Umbilical cord (tissue), 2 donors: ENCODE results near the gene ZNF408. TPM values are rescaled to one million over a fixed set of nuclear protein-coding genes. Genes with fewer than 3 reads are reported as not detected.
"Not testable (repeated sequence)": the region's sequence is repeated elsewhere in the genome, so short reads cannot be mapped to it uniquely, and the experiment has no call there.

Experiments used
- DNase-seq: peaks from one replicate; pipeline ENCODE4 v3.0.0-alpha.2; 2015; ENCODE audit warnings: low spot score
- total RNA-seq: library from RNA; depleted of rRNA; stranded (reverse); fragments of >200 nt; gene quantifications from one replicate; pipeline ENCODE4 v1.2.3, GENCODE V29; 2014; ENCODE audit warnings: low replicate concordance; ENCODE audit not compliant: insufficient read depth

Gene ZNF408
- total RNA-seq, 1 donor from 2014 or later = 4.1 TPM

DNA sequence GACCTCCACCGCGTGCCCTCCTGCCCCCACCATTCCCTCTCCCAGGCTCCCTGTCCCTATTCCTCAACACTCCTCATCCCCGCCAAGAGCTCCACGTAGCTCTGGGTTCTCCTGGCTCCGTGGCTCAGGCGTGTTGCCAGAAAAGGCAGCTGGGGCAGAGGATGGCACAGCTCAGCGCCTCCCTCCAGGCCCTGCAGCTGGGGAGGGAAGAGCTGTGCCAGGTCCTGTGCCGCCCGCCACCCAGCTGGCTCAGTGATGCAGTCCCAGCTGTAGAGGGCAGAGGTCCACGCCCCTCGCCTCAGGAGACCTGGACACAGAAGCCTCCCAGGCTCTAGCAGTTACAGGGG, 4.6 kb upstream of the ZNF408 start:
- no peak for DNase-seq

DNA sequence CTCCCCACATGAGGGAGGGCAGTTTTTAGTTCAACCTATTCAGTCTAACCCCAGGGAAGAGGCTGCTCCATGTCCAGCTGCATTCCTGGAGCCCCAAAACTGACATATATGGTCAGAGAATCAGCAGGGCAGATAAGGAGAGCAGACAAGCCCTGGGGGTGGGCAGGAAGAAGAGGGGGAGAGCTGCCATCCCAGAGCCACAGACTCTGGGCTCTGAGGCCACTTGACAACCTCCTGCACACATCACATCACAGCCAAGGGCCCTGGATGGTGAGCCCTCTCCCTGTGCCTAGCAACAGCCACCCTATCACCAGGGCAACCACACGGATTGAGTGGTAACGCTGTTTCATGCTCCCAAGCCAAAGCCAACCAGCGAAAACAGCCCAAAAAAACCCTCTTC, 3.5 kb upstream of the ZNF408 start:
- peak; percentile 77 for DNase-seq

DNA sequence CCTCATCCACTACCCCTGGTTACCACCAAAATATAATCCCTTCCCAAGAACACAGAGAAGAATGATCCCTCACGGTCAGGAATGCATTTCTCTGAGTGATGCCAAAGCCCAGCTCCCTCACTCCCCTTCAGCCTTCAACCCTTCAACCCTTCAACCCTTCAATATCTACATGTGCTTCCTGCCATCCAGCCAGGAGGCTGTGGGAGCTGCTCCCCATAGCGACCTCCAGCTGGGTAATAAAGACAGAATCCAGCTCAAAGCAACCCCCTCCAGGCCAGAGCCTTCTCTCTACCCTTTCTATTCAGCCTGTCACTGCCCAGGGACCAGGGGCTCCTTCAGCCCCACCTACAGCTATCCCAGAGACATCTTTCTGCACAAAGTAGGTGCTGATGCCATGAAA, 3.1 kb upstream of the ZNF408 start:
- DNase-seq = no peak

DNA sequence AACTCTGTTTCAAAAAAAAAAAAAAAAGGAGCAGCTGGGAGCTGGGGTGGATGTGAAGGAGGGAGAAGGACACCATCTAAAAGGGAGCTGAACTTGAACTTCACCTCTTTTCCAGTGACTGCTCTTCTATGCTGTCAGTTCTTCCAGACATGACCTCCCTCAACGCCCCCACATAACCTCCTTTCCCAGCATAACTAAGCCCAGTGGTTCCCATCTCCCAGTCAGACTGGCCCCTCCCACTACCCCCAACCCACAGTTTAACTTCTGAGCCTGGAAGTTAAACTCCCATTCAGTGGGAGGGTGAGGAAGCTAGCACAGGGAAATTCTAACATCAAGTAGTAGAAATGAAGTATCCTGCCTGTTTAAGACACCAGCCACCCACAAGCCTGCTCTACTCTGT, 2.2 kb upstream of the ZNF408 start:
- no peak for DNase-seq

DNA sequence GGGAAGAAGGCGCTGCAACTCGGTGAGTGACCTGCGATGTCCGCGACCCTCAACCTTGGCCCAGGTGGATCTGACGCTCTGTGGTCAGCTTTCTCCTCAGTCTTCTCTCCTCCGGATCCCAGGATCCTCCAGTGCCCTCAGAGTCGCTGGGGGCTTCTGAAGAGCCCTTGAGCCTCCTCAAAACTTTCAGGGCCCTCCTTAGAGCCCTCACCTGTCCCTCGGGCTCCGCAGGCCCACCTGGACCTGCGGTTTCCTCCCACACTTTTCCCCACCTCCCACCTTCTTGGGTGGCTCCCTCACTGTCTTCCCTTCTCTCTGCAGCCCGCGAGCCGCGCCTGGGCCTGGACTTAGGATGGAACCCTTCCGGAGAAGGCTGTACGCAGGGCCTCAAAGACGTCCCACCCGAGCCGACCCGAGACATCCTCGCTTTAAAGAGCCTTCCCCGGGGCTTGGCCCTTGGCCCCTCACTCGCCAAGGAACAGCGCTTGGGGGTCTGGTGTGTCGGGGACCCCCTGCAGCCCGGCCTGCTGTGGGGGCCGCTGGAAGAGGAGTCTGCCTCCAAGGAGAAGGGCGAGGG, 335 bp downstream of the ZNF408 start:
- no peak for DNase-seq

DNA sequence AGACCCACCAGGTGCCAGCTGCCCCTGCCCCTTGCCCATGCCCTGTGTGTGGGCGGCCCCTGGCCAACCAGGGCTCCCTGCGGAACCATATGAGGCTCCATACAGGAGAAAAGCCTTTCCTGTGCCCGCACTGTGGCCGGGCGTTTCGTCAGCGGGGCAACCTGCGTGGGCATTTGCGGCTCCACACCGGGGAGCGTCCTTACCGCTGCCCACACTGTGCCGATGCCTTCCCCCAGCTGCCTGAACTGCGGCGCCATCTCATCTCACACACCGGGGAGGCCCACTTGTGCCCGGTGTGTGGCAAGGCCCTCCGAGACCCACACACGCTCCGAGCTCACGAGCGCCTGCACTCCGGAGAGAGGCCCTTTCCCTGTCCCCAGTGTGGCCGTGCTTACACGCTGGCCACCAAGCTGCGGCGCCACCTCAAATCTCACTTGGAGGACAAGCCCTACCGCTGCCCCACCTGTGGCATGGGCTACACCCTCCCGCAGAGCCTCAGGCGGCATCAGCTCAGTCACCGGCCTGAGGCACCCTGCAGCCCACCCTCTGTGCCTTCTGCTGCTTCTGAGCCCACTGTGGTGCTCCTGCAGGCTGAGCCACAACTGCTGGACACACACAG, 4.3 kb downstream of the ZNF408 start:
- DNase-seq = no peak

DNA sequence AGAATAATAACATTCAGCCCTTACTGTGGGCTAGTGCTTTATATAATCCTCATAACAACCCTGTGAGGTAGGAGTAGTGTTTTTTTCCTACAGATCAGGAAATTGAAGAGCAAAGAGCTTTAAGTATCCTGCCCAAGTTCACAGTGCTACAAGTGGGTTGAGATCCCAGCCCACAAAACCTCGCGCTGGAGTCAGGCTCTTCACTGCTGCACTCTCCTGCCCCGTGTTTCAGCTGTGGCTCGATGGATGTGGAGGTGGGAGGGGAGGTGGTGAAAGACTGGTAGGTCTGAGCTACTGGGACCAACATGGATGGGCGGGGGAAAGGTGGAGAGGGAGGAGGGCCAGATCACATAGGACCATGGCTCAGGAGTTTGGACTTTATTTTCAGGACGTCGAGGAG, 6.1 kb downstream of the ZNF408 start:
- no peak for DNase-seq

DNA sequence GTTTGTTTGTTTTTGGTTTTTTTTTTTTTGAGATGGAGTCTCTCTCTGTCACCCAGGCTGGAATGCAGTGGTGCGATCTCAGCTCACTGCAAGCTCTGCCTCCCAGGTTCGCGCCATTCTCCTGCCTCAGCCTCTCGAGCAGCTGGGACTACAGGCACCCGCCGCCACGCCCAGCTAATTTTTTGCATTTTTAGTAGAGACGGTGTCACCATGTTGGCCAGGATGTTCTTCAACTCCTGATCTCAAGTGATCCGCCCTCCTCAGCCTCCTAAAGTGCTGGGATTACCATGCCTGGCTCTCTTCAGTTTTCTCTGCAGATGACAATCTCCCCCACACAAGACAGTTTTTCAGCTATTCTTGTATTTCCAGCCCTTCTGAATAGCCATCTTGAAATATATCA, 8.5 kb downstream of the ZNF408 start:
- DNase-seq = not testable (repeated sequence)

DNA sequence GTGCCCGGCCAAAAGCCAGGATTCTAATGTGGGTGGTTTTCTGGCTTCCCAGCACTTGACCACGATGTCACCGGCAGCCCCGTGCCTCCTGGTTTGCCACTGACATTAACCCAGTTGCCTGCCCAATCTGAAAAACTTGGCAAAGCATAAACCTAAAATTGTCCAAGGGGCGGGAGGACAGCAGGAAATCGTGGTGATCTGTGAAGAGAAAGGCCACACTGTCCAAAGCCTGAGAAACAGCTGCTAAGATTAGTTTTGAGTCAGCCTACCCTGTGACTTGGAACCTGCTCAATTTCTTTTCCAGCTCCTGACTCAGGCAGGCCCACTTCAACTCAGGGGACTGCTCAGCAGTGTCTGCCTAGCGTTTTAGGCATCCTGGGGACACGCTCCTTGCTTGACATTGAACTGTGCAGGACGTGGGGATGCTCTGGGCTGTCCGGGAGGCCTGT, 10.0 kb downstream of the ZNF408 start:
- peak; percentile 83 for DNase-seq

DNA sequence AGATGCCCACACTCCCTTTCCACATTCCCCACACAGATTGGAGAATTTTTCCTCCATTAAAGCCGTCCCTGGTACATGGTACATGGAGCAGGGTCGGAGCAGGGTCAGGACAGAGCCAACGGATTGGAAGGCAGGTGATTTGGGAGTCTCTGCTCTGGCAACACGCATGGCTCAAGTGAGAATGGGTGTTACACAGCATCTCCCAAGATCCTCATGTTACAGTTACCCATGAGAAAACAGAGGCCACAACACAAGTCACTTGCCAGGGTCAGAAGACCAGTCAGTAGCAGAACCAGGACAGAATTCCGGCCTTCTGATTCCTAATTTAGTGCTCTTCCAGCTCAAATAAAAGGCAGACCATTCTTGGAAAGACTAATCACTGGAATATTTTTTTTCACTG, 10.5 kb downstream of the ZNF408 start:
- no peak for DNase-seq

DNA sequence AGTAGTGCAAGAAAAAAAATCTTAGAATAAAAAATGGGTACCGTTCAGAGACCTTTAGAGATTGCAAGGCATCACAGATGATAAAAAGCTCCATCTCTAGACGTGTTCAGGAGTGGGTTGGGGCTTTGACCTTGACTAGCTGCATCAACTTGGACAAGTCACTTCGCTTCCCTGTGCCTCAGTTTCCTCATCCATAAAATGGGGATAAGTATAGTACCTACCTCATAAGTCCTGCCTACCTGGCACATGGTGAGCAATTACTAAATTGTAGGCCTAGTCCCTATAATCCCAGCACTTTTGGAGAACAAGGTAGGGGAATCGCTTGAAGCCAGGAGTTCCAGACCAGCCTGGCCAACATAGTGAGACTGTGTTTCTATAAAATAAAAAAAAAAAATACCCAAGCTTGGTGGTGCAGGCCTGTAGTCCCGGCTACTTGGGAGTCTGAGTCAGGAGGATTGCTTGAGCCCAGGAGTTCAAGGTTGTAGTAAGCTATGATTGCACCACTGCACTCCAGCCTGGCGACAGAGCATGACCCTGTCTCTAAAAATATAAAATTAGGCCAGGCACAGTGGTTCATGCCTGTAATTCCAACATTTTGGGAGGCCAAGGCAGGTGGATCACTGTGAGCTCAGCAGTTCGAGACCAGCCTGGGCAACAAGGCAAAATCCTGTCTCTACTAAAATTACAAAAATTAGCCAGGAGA, 12.2 kb downstream of the ZNF408 start:
- no peak for DNase-seq

DNA sequence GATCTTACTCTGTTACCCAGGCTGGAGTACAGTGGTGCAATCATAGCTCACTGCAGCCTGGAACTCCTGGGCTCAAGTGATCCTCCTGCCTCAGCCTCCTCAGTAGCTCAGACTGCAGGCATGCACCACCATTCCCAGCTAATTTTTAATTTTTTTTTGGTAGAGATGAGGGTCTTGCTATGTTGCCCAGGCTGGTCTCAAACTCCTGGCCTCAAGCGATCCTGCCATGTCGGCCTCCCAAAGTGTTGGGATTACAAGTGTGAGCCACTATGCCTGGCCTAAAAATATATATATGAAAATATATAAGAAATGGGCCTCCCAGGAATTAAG, 17.0 kb downstream of the ZNF408 start:
- not testable (repeated sequence) for DNase-seq

DNA sequence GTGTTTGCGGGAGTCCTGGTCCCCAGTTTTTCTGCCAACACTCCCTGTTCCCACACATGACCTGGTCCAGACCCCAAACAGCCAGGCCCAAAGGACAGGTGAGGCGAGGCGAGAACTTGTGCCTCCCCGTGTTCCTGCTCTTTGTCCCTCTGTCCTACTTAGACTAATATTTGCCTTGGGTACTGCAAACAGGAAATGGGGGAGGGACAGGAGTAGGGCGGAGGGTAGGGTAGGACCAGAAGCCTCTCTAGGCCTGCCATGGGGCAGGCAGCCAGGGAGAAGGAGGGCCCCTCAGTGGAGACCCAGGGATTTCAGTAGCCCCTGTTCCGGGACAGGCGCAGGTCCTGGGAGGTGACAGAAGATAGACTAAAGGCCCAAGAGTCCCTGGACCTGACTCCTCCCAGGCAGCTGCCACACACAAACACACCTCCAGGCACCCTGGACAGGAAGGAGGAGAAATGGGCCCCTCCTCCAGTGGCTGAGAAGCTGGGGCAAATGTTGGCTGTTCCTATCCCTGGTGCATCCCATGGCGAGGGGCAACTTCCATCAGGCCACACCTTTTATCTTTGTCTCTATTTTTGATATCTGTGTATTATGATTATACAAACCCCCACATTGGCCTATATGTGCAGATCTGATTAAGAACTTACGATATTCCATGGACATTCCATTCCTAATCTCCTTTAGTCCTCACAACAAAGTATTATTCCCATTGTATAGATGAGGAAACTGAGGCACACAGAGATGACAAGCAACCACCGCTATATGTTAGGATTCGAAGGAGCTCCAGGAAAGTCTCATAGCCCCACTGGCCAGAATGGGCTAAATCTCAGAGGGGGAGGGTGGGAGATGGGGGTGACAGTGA, 17.6 kb downstream of the ZNF408 start:
- no peak for DNase-seq

DNA sequence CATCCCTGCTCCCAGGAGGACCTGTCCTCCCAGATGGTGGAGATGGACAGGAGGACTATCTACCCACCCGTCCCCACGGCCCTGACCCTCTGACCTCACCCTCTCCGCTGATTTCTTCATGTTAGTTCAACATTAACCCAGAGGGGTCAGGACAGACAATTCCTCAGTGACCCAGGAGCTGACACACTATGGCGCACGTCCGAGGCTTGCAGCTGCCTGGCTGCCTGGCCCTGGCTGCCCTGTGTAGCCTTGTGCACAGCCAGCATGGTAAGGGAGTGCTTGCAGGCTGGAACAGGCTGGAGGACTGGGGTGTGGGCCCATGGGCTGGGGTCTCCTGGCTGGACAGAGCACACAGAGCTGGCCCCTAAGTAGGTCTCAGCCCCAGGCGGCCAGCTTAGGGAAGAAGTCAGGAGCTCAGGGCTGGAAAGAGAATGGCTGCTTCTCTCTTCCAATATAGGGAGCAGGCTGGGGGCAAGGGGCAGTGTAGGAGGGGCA, 18.3 kb downstream of the ZNF408 start, which contains the start of gene F2:
Gene F2, plus strand, starts transcription at position 166 of the 495 bp plus-strand sequence. Its CDS starts 23 bp downstream, at position 189.
- DNase-seq = no peak

DNA sequence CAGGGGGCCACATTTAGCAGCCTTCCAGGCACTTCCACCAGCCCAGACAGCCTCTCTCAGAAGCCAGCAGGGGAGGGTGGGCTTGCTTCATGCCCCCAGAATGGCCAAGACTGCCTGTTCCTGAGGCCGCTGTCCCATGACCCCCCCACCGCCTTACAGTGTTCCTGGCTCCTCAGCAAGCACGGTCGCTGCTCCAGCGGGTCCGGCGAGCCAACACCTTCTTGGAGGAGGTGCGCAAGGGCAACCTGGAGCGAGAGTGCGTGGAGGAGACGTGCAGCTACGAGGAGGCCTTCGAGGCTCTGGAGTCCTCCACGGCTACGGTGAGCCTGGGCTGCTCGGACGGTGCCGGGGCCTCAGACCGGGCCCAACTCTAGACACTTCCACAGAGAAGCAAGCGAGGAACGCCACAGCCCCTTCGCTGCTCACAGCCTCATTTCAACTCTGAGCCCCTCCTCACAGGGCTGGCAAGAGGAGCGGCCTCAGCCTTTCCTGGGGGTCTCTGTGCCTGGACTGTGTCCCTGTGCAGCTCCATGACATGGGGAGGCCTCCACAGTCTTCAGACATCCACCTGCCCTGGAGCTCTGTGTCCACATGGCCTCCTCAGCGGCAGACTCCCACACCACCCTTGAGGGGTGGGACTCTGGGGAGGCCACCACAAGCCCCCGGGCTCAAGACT, 18.9 kb downstream of the ZNF408 start:
- DNase-seq = no peak

DNA sequence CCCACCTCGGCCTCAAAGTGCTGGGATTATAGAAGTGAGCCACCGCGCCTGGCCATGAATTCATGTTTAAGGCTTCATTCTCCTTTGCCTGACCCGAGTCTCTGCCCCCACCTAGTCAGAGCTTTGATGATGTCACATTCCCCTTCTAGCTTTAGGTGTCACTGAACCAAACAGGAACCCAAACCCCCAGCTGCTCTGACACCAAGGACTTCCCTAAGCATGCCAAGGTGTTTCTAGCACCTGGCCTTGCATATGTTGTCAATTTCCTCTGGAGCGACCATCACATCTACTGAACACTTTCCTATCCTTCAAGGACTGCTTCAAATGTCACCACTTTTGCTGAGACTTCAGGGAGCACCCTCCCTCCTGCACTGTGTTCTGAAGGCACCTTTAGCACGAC, 20.5 kb downstream of the ZNF408 start:
- no peak for DNase-seq

DNA sequence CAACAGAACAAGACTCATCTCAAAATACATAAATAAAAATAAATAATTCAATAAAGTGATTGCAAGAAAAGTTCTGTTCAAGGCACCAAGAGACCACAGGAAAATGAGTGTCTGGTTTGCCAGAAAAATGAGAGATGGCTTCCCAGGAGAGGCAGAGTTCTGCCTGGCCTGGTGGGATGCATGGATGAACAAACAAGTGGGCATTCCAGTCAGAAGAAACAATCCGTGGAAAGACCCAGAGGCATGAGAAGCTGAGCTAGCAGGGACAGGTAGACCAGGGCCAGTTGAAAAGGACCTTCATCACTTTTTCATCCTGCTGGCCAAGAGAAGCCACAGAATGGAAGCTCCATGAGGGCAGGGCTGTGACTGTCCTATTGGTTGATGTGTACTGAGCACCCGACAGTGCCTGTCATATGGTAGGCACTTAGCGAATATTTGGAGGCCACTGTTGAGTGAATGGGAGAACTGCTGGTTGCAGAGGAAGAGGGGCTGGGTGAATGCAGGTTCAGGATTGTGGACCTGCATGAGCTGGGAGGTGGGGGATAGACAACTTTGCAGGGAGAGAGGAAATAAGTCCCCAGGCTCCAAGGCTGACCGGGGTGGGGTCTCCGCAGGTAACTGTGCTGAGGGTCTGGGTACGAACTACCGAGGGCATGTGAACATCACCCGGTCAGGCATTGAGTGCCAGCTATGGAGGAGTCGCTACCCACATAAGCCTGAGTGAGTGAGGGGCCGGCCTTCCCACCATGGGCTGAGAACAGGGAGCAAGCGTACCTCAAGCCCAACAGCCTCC, 21.9 kb downstream of the ZNF408 start:
- DNase-seq = no peak

DNA sequence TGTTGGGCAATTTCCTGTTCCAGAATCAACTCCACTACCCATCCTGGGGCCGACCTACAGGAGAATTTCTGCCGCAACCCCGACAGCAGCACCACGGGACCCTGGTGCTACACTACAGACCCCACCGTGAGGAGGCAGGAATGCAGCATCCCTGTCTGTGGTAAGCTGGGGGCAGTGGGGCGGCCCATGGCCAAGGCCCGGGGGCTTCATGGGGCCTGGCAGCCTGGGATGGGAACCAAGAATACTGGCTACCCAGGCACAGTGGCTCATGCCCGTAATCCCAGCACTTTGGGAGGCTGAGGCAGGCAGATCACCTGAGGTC, 22.5 kb downstream of the ZNF408 start:
- no peak for DNase-seq

DNA sequence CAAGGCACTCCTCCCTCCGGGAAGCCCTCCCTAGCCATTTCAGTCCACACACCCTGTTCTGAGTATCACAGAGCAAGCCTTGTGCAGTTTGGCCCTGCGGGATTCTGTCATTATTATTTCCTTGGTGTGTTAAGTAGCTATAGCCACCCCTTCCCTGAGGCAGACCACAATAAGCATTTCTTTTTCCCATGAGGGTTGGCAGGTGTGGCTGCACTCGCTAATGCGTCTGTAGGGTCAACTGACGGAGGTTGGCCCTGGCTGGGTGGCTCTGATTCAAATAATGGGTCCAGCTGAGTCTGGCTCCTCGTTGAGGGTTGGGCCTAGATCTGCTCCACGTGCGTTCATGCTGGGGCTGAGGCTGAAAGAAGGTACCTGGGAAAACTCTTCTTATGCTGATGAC, 23.3 kb downstream of the ZNF408 start:
- no peak for DNase-seq

DNA sequence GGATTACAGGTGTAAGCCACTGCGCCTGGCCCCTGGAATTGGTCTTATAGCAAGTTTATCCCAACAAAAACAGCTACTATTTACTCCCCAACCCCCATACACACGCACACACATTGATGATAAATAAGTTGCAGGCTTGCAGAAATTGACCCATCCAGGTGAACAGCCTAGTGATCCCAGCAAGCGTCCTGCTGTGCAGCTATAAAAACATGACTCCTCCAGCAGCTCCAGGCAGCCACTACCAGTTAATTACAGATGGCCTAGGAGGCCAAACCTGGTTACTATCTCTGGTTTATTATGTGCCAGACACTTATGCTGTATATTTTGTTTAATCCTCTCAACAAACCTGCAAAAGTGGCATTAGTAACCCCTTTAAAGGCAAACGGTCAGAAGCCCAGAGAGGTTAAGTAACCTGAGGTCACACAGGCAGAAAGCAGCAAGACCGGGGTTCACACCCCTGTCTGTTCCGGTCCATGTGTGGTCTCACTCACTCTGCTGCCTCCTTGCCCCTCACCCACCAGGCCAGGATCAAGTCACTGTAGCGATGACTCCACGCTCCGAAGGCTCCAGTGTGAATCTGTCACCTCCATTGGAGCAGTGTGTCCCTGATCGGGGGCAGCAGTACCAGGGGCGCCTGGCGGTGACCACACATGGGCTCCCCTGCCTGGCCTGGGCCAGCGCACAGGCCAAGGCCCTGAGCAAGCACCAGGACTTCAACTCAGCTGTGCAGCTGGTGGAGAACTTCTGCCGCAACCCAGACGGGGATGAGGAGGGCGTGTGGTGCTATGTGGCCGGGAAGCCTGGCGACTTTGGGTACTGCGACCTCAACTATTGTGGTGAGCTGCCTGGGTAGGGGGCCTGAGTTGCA, 24.7 kb downstream of the ZNF408 start:
- DNase-seq = no peak
